Measurements from ENCODE around the gene CLCA4.

GRCh38 chr1:86517336-86517735, 29.5 kb upstream of the CLCA4 start:
- TF ChIP-seq, protein P1, sequence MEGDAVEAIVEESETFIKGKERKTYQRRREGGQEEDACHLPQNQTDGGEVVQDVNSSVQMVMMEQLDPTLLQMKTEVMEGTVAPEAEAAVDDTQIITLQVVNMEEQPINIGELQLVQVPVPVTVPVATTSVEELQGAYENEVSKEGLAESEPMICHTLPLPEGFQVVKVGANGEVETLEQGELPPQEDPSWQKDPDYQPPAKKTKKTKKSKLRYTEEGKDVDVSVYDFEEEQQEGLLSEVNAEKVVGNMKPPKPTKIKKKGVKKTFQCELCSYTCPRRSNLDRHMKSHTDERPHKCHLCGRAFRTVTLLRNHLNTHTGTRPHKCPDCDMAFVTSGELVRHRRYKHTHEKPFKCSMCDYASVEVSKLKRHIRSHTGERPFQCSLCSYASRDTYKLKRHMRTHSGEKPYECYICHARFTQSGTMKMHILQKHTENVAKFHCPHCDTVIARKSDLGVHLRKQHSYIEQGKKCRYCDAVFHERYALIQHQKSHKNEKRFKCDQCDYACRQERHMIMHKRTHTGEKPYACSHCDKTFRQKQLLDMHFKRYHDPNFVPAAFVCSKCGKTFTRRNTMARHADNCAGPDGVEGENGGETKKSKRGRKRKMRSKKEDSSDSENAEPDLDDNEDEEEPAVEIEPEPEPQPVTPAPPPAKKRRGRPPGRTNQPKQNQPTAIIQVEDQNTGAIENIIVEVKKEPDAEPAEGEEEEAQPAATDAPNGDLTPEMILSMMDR (conservative IDR thresholded peaks at IDR 0.05; ENCODE audit: low read depth, low read length): no peak
- no peak for TF ChIP-seq EZH2 (IDR thresholded peaks at IDR 0.05; ENCODE audit: low read length, unreplicated experiment)
